Uterus (tissue), 4 donors: ENCODE data around the gene MS4A12. TPM values are rescaled to one million over a fixed set of nuclear protein-coding genes. Genes with fewer than 3 reads are reported as not detected.

Experiments used
- DNase-seq, 2 donors: peaks; one replicate each; pipeline ENCODE4 v3.0.0-alpha.2; 2019 to 2020
- H3K27ac ChIP-seq, 2 donors: fragments of 200-600 bp; sonication (generic); 1 replicate in 1 of 2; 2 replicates in 1 of 2; pipeline ENCODE4 v1.5.1; 2016 to 2018
- H3K27me3 ChIP-seq, 2 donors: fragments of 200-600 bp; sonication (generic); one replicate each; pipeline ENCODE4 v1.5.1; 2018 to 2019; ENCODE audit warnings: control low read depth in 1 of 2
- H3K36me3 ChIP-seq, 2 donors: fragments of 200-600 bp; sonication (generic); one replicate each; pipeline ENCODE4 v1.5.1; 2019; ENCODE audit warnings: control low read depth in 1 of 2
- H3K4me1 ChIP-seq, 2 donors: fragments of 200-600 bp; sonication (generic); one replicate each; pipeline ENCODE4 v1.5.1; 2018 to 2019; ENCODE audit warnings: control low read depth in 1 of 2
- H3K4me3 ChIP-seq, 2 donors: fragments of 200-600 bp; sonication (generic); 1 replicate in 1 of 2; 2 replicates in 1 of 2; pipeline ENCODE4 v1.5.1; 2018 to 2019; ENCODE audit warnings: mild to moderate bottlenecking in 1 of 2
- H3K9me3 ChIP-seq, 2 donors: fragments of 200-600 bp; sonication (generic); one replicate each; pipeline ENCODE4 v1.5.1; 2019; ENCODE audit warnings: control low read depth in 1 of 2
- CTCF ChIP-seq, 4 experiments: fragments of 200-600 bp in 2 of 4; fragments of 450-650 bp in 2 of 4; sonication (generic) in 2 of 4; IDR thresholded peaks; one replicate each; pipeline ENCODE4 v1.5.1; 2016 to 2019; ENCODE audit warnings: antibody characterized with exemption in 4 of 4, mild to moderate bottlenecking in 2 of 4, moderate library complexity in 1 of 4
- POLR2A ChIP-seq, 2 donors: fragments of 450-650 bp; IDR thresholded peaks; one replicate each; pipeline ENCODE4 v1.6.1; 2016; ENCODE audit warnings: antibody characterized with exemption in 2 of 2, mild to moderate bottlenecking in 1 of 2, moderate library complexity in 1 of 2
- intact Hi-C: fragments of 100-400 bp; cut with DNase I; formaldehyde crosslinking; loops from one replicate; pipeline ENCODE4 v1.15.1; 2023; ENCODE audit warnings: low total_unique reads
- total RNA-seq, 4 donors: library from RNA; depleted of rRNA in 3 of 4; stranded (reverse); fragments of >200 nt in 3 of 4; gene quantifications; one replicate each; pipeline versions ENCODE4 v1.1.0 to v1.2.4, GENCODE V29; 2014 to 2023
- donor health status: DM: yes; HTN: yes; CAD: no.

MS4A12 gene
- total RNA-seq, 4 donors from 2014 or later, result not detected

DNA sequence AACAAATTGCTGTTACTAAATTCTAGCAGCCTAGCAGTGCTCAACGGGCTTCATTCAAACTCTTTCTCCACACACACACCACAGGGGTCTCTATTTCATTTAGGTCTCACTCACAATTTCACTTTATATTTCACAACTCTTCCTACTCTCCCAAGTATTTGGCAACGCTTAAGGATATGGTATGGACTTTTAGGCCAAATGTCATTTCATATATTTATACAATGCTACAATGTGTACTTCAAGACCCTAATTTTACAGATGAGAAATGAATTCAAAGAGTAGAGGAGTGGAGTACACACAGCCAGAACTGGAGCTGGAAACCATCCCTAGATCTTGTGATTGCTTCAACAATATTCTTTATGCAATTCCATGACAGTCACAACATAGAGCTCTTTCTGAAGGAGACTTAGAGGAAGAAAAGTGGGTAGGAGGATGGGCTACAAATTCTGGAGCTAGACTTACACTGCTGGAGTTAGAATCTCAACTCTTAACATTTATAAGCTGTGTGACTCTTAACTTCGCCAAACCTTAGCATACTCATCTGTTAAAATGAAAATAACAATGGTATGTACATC lies 20.2 kb downstream of the MS4A12 start:
- TF ChIP-seq CTCF (IDR thresholded peaks at IDR 0.05), result no peak
- no peaks in the 10 kb centered on the region for H3K9me3 ChIP-seq
- no peak for DNase-seq
- intact Hi-C loops, result no loop called here
- H3K27ac ChIP-seq, result no peak overlapping the region
- H3K27me3 ChIP-seq, result no peaks in the 10 kb centered on the region
- no peaks in the 10 kb centered on the region for H3K36me3 ChIP-seq
- H3K4me3 ChIP-seq, result no peak overlapping the region
- H3K4me1 ChIP-seq, result no peaks in the 10 kb centered on the region

DNA sequence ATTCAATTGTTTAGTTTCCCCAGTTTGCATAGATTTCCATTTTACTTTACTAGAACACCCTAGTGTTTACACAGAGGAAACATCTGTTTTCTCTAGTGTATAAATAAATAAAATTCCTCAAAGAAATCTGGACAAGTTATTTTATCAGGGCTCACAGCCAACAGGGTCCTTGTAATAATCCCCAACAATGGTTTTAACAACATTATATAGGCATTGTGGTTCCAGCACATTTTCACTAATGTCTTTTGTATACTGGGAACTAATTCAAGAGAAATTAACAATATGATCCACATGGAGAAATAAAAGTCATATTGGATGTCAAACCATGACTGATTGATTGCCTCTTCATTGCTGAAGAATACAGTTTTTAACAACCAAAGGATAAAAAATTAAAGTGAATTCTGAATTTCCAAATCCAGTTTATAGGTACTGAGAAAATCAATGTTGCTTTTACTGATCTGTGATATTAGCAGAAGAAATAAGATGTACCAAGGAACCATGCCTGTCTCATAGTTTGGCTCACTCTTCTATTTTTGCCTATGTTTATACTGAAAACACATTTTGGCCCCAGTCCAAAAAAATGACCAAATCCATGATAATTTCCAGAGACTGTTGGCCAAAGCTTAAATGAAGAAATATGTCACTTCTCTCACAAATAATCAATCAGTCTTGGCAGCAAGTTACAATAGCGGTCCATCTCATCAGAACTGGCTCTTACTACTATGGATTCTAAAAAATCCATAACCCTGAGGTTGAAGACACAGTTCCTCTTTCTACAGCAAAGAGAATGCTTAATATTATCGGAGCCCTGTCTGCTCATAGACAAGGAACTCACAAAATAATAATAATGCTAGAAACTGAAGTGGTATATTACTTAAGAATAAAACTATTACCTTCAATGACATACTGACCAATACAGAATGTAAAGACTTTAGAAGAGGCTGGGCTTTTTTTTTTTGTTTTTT lies 21.2 kb downstream of the MS4A12 start:
- Histone ChIP-seq H3K27ac (no peak overlapping the region), H3K4me3 (no peak overlapping the region), H3K27me3 (no peaks in the 10 kb centered on the region), H3K36me3 (no peaks in the 10 kb centered on the region), H3K9me3 (no peaks in the 10 kb centered on the region), H3K4me1 (no peaks in the 10 kb centered on the region)
- intact Hi-C loops, result no loop called here
- TF ChIP-seq CTCF (IDR thresholded peaks at IDR 0.05) (no peak), POLR2A (IDR thresholded peaks at IDR 0.05) (no peak)
- no peak for DNase-seq

GRCh38 chr11:60515144-60515855 lies 22.7 kb downstream of the MS4A12 start, which contains the start of gene MS4A13:
Gene MS4A13 (plus strand): TSS chr11:60515392. CDS start chr11:60518084, 2,692 bp downstream.
- Histone ChIP-seq H3K27me3 (no peaks in the 10 kb centered on the region), H3K9me3 (no peaks in the 10 kb centered on the region), H3K36me3 (no peaks in the 10 kb centered on the region), H3K27ac (no peak within 1 kb of the TSS), H3K4me3 (no peak within 1 kb of the TSS), H3K4me1 (no peaks in the 10 kb centered on the region)
- intact Hi-C loops, result no loop called here
- TF ChIP-seq POLR2A (IDR thresholded peaks at IDR 0.05), result no peak
- TF ChIP-seq CTCF (IDR thresholded peaks at IDR 0.05), result no peak
- DNase-seq, result no peak

GRCh38 chr11:60528465-60528864 lies 35.9 kb downstream of the MS4A12 start:
- no peak for TF ChIP-seq POLR2A (IDR thresholded peaks at IDR 0.05)
- H3K4me1 ChIP-seq, result no peaks in the 10 kb centered on the region
- H3K9me3 ChIP-seq, result no peaks in the 10 kb centered on the region
- intact Hi-C loops, result no loop called here
- no peak for DNase-seq
- H3K36me3 ChIP-seq, result no peaks in the 10 kb centered on the region
- no peak overlapping the region for H3K27ac ChIP-seq
- no peaks in the 10 kb centered on the region for H3K27me3 ChIP-seq
- no peak overlapping the region for H3K4me3 ChIP-seq

DNA sequence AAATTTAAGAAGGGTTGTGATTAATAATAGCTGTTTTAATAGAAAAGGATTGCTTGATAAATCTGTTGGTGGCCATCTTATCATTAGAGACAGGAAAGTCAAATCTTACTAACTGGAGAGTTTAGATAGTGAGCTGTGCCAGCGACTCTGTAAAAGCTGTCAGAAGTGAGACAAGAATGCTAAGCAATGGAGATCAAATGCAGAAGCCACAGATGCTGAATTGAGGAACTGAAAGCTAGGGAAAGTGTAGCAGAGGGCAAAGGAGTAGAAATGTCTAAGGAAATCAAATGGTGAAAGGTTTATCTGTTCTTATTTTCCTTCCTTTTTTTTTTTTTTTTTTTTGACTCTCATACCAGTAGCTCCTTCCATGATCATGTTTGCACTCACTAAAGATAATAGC lies 36.4 kb downstream of the MS4A12 start:
- TF ChIP-seq POLR2A (IDR thresholded peaks at IDR 0.05), result no peak
- TF ChIP-seq CTCF (IDR thresholded peaks at IDR 0.05), result no peak
- Histone ChIP-seq H3K27ac (no peak overlapping the region), H3K4me3 (no peak overlapping the region), H3K27me3 (no peaks in the 10 kb centered on the region), H3K4me1 (no peaks in the 10 kb centered on the region), H3K36me3 (no peaks in the 10 kb centered on the region), H3K9me3 (no peaks in the 10 kb centered on the region)
- intact Hi-C loops, result no loop called here
- no peak for DNase-seq
